Peyer's patch (tissue), 4 donors: ENCODE results near the gene UBC. TPM values are rescaled to one million over a fixed set of nuclear protein-coding genes. Genes with fewer than 3 reads are reported as not detected.

Experiments
- DNase-seq, 3 donors: peaks; one replicate each; pipeline ENCODE4 v3.0.0-alpha.2; 2017 to 2019
- H3K27ac ChIP-seq, 4 donors: fragments of 200-600 bp; sonication (generic); one replicate each; pipeline ENCODE4 v1.5.1; 2016 to 2019
- H3K27me3 ChIP-seq, 2 donors: fragments of 200-600 bp; sonication (generic); one replicate each; pipeline ENCODE4 v1.5.1; 2019
- H3K36me3 ChIP-seq, 3 donors: fragments of 200-600 bp; sonication (generic); one replicate each; pipeline ENCODE4 v1.5.1; 2016 to 2019
- H3K4me1 ChIP-seq, 4 donors: fragments of 200-600 bp; sonication (generic); one replicate each; pipeline ENCODE4 v1.5.1; 2016 to 2019
- H3K4me3 ChIP-seq, 4 donors: fragments of 200-600 bp; sonication (generic); 1 replicate in 3 of 4; 2 replicates in 1 of 4; pipeline ENCODE4 v1.5.1; 2016 to 2019; ENCODE audit warnings: mild to moderate bottlenecking in 1 of 4
- H3K9me3 ChIP-seq, 4 donors: fragments of 200-600 bp; sonication (generic); one replicate each; pipeline ENCODE4 v1.5.1; 2016 to 2019; ENCODE audit warnings: mild to moderate bottlenecking in 1 of 4
- POLR2A ChIP-seq, 2 donors: fragments of 450-650 bp; IDR thresholded peaks; one replicate each; pipeline ENCODE4 v1.5.1; 2017; ENCODE audit warnings: antibody characterized with exemption in 2 of 2, mild to moderate bottlenecking in 2 of 2, moderate library complexity in 2 of 2
- total RNA-seq, 4 donors: library from RNA; depleted of rRNA; stranded (reverse); fragments of >200 nt; gene quantifications; one replicate each; pipeline ENCODE4 v1.1.0, GENCODE V29; 2016
- TF ChIP-seq, protein P1 (sequence below), 6 experiments: fragments of 450-650 bp in 4 of 6; fragments of 200-600 bp in 2 of 6; sonication (generic) in 1 of 6; IDR thresholded peaks; one replicate each; pipeline ENCODE4 v1.5.1; 2017 to 2019; ENCODE audit warnings: antibody characterized with exemption in 6 of 6, mild to moderate bottlenecking in 3 of 6, moderate library complexity in 1 of 6

The UBC gene
- total RNA-seq, 4 donors from 2014 or later, result 898 to 2,531 (median 1,185) TPM

- no peaks in the 10 kb centered on the region for H3K4me1 ChIP-seq
- H3K9me3 ChIP-seq, result no peaks in the 10 kb centered on the region
- DNase-seq, result no peak
- no peak overlapping the region for H3K27ac ChIP-seq
- no peaks in the 10 kb centered on the region for H3K36me3 ChIP-seq
- no peaks in the 10 kb centered on the region for H3K27me3 ChIP-seq
- H3K4me3 ChIP-seq, result no peak overlapping the region
- TF ChIP-seq, protein P1, sequence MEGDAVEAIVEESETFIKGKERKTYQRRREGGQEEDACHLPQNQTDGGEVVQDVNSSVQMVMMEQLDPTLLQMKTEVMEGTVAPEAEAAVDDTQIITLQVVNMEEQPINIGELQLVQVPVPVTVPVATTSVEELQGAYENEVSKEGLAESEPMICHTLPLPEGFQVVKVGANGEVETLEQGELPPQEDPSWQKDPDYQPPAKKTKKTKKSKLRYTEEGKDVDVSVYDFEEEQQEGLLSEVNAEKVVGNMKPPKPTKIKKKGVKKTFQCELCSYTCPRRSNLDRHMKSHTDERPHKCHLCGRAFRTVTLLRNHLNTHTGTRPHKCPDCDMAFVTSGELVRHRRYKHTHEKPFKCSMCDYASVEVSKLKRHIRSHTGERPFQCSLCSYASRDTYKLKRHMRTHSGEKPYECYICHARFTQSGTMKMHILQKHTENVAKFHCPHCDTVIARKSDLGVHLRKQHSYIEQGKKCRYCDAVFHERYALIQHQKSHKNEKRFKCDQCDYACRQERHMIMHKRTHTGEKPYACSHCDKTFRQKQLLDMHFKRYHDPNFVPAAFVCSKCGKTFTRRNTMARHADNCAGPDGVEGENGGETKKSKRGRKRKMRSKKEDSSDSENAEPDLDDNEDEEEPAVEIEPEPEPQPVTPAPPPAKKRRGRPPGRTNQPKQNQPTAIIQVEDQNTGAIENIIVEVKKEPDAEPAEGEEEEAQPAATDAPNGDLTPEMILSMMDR (IDR thresholded peaks at IDR 0.05), result no peak
- no peak for TF ChIP-seq POLR2A (IDR thresholded peaks at IDR 0.05)
These were observed 35.5 kb downstream of the UBC start for GRCh38 chr12:124878795-124879516.

DNA sequence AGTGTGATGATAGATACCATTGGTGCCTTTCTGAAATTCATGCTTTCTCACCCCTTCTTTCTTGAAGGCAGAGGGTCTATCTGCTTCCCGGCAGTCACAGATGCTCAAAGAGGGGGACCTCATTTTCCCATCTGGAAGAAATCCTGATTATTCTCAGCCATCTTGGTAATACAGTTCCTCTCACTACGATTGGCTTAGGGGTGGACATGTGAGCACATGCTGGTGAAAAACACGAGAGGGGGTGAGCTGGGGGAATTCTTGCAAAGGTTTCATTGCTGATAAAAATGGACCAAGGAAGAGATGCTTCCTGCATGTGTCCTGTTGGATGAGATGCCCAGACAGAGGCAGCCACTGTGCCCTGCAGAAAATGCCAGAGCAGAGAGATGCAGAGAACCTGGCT lies 37.0 kb downstream of the UBC start:
- H3K4me1 ChIP-seq, result no peaks in the 10 kb centered on the region

DNA sequence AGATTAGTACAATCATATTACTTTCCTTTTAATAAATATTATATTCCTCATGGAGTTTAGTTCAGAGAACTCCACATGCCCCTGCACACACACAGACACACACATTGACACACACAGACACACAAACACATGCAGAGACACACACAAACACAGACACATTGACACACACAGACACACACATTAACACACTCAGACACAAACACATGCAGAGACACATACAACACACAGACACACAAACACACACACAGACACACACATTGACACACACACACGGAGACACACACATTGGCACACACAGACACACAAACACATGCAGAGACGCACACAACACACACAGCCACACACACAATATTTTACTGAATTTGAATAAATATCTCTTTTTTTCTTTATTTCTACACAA lies 38.3 kb downstream of the UBC start:
- Histone ChIP-seq H3K9me3 (no peaks in the 10 kb centered on the region), H3K27me3 (no peaks in the 10 kb centered on the region), H3K36me3 (no peaks in the 10 kb centered on the region), H3K4me1 (no peaks in the 10 kb centered on the region), H3K4me3 (no peak overlapping the region), H3K27ac (no peak overlapping the region)
- no peak for DNase-seq
- TF ChIP-seq, protein P1 (IDR thresholded peaks at IDR 0.05), result no peak
- TF ChIP-seq POLR2A (IDR thresholded peaks at IDR 0.05), result no peak

More for the DNA sequence above, 37.0 kb downstream of the UBC start:
- TF ChIP-seq POLR2A (IDR thresholded peaks at IDR 0.05), result no peak
- TF ChIP-seq, protein P1 (IDR thresholded peaks at IDR 0.05), result no peak
- no peak for DNase-seq
- Histone ChIP-seq H3K36me3 (no peaks in the 10 kb centered on the region), H3K27me3 (no peaks in the 10 kb centered on the region), H3K9me3 (no peaks in the 10 kb centered on the region), H3K27ac (no peak overlapping the region), H3K4me3 (no peak overlapping the region)

GRCh38 chr12:124875803-124876132 lies 38.7 kb downstream of the UBC start:
- no peak overlapping the region for H3K27ac ChIP-seq

GRCh38 chr12:124874988-124875802 lies 39.3 kb downstream of the UBC start:
- Histone ChIP-seq H3K27me3 (no peaks in the 10 kb centered on the region), H3K4me3 (no peak overlapping the region), H3K4me1 (no peaks in the 10 kb centered on the region), H3K36me3 (no peaks in the 10 kb centered on the region), H3K9me3 (no peaks in the 10 kb centered on the region), H3K27ac (no peak overlapping the region)
- TF ChIP-seq, protein P1 (IDR thresholded peaks at IDR 0.05), result no peak
- no peak for TF ChIP-seq POLR2A (IDR thresholded peaks at IDR 0.05)
- DNase-seq, result no peak

More at GRCh38 chr12:124875803-124876132, 38.7 kb downstream of the UBC start:
- Histone ChIP-seq H3K9me3 (no peaks in the 10 kb centered on the region), H3K4me1 (no peaks in the 10 kb centered on the region), H3K36me3 (no peaks in the 10 kb centered on the region), H3K27me3 (no peaks in the 10 kb centered on the region), H3K4me3 (no peak overlapping the region)
- no peak for TF ChIP-seq POLR2A (IDR thresholded peaks at IDR 0.05)
- TF ChIP-seq, protein P1 (IDR thresholded peaks at IDR 0.05), result no peak
- DNase-seq, result no peak
